ENCODE data around the gene PNLIPRP1.

- TF ChIP-seq SMC3 (IDR thresholded peaks at IDR 0.05; ENCODE audit: low read depth, low read length) (no peak), BHLHE40 (IDR thresholded peaks at IDR 0.05; ENCODE audit: low read depth, low read length) (no peak), POLR2A (IDR thresholded peaks at IDR 0.05; ENCODE audit: low read depth, low read length) (no peak), CTCF (conservative IDR thresholded peaks at IDR 0.05; ENCODE audit: low read depth, low read length) (no peak), MXI1 (IDR thresholded peaks at IDR 0.05; ENCODE audit: borderline replicate concordance, low read depth, low read length) (no peak), MAZ (IDR thresholded peaks at IDR 0.05; ENCODE audit: borderline replicate concordance, low read depth, low read length) (no peak), MAFK (IDR thresholded peaks at IDR 0.05; ENCODE audit: low read depth, low read length) (no peak), RFX5 (IDR thresholded peaks at IDR 0.05; ENCODE audit: low read depth, low read length) (no peak), RCOR1 (IDR thresholded peaks at IDR 0.05; ENCODE audit: insufficient replicate concordance, low read length) (no peak), USF2 (IDR thresholded peaks at IDR 0.05; ENCODE audit: low read depth, low read length) (no peak), CHD1 (IDR thresholded peaks at IDR 0.05; ENCODE audit: low read depth, low read length) (no peak)
Measured at GRCh38 chr10:116598329-116598728, 7.6 kb downstream of the PNLIPRP1 start.

Measured in IMR-90 (cell line).